Body of pancreas (tissue), 4 donors: Measurements from ENCODE around the gene PRRG4. TPM values are rescaled to one million over a fixed set of nuclear protein-coding genes. Genes with fewer than 3 reads are reported as not detected.
A peak's percentile ranks its signal among the peaks of the same experiment; 100 is the strongest.
"Not testable (repeated sequence)": the region's sequence is repeated elsewhere in the genome, so short reads cannot be mapped to it uniquely, and the experiment has no call there.

ENCODE experiments used
- ATAC-seq: fragments of 150-250 bp; one replicate; pipeline ENCODE4 v1.9.1; 2016
- DNase-seq, 4 donors: peaks; one replicate each; pipeline ENCODE4 v3.0.0-alpha.2; 2019
- H3K27ac ChIP-seq, 4 donors: fragments of 200-600 bp; sonication (generic); 1 replicate in 3 of 4; 2 replicates in 1 of 4; pipeline versions ENCODE4 v1.5.1 to v1.6.1; 2016 to 2019; ENCODE audit warnings: mild to moderate bottlenecking in 1 of 4, mixed read lengths in 1 of 4, moderate library complexity in 1 of 4
- H3K27me3 ChIP-seq, 2 donors: fragments of 200-600 bp; sonication (generic); one replicate each; pipeline ENCODE4 v1.6.0; 2016; ENCODE audit warnings: mild to moderate bottlenecking in 1 of 2
- H3K36me3 ChIP-seq, 2 donors: fragments of 200-600 bp; sonication (generic); replicated peaks in 1 of 2; 2 replicates each; pipeline ENCODE4 v1.5.1; 2016; ENCODE audit warnings: low read depth in 2 of 2; ENCODE audit not compliant: insufficient read depth in 1 of 2
- H3K4me1 ChIP-seq: fragments of 200-600 bp; sonication (generic); one replicate; pipeline ENCODE4 v1.6.0; 2016
- H3K4me3 ChIP-seq, 2 donors: fragments of 200-600 bp; sonication (generic); 1 replicate in 1 of 2; 2 replicates in 1 of 2; pipeline ENCODE4 v1.5.1; 2016 to 2019
- H3K9me3 ChIP-seq, 3 donors: fragments of 200-600 bp; sonication (generic); 1 replicate in 2 of 3; 2 replicates in 1 of 3; pipeline ENCODE4 v1.5.1; 2016
- CTCF ChIP-seq, 7 experiments: fragments of 450-650 bp in 4 of 7; fragments of 200-600 bp in 3 of 7; sonication (generic) in 3 of 7; IDR thresholded peaks; one replicate each; pipeline ENCODE4 v1.5.1; 2016 to 2019; ENCODE audit warnings: antibody characterized with exemption in 7 of 7
- POLR2A ChIP-seq, 3 donors: fragments of 450-650 bp; IDR thresholded peaks; one replicate each; pipeline ENCODE4 v1.6.1; 2016; ENCODE audit warnings: antibody characterized with exemption in 3 of 3, mild to moderate bottlenecking in 2 of 3
- WGBS, 2 donors: methylation state at CpG; one replicate each; pipeline ENCODE4 v1.1.5; 2017; 5-methylcytosine and 5-hydroxymethylcytosine counted together
- intact Hi-C: fragments of 100-400 bp; cut with DNase I; formaldehyde crosslinking; loops from one replicate; pipeline ENCODE4 v1.15.1; 2023
- total RNA-seq, 2 donors: library from RNA; depleted of rRNA; stranded (reverse); fragments of >200 nt; gene quantifications; one replicate each; pipeline ENCODE4 v1.1.0, GENCODE V29; 2016

PRRG4 gene
- total RNA-seq, 2 donors from 2014 or later = 2.3 to 5.7 TPM

GRCh38 chr11:32884770-32885384 lies 55.1 kb downstream of the PRRG4 start:
- no peaks in the 10 kb centered on the region for H3K27me3 ChIP-seq
- no peak overlapping the region for H3K27ac ChIP-seq
- H3K9me3 ChIP-seq = no peaks in the 10 kb centered on the region
- no peak for TF ChIP-seq POLR2A (IDR thresholded peaks at IDR 0.05)
- TF ChIP-seq CTCF (IDR thresholded peaks at IDR 0.05) = peak in 6 of 7 experiments; percentile 24 to 46 (median 32)
- no peaks in the 10 kb centered on the region for H3K4me1 ChIP-seq
- intact Hi-C loops = no loop called here
- no peak overlapping the region for H3K4me3 ChIP-seq
- no peaks in the 10 kb centered on the region for H3K36me3 ChIP-seq
- ATAC-seq (no peak), DNase-seq (no peak)
- WGBS, 2 donors = 37 to 65% methylated on average over 3 of the region's 3 CpGs

GRCh38 chr11:32885556-32885955 lies 55.8 kb downstream of the PRRG4 start:
- no peak for TF ChIP-seq CTCF (IDR thresholded peaks at IDR 0.05)
- no peak for TF ChIP-seq POLR2A (IDR thresholded peaks at IDR 0.05)
- no peaks in the 10 kb centered on the region for H3K36me3 ChIP-seq
- no peak for ATAC-seq
- 83 to 91% methylated on average over 9 of the region's 9 CpGs for WGBS, 2 donors
- H3K4me3 ChIP-seq = no peak overlapping the region
- no peaks in the 10 kb centered on the region for H3K27me3 ChIP-seq
- no peaks in the 10 kb centered on the region for H3K9me3 ChIP-seq
- no peaks in the 10 kb centered on the region for H3K4me1 ChIP-seq
- no peak for DNase-seq
- intact Hi-C loops = no loop called here
- no peak overlapping the region for H3K27ac ChIP-seq

GRCh38 chr11:32886180-32886579 lies 56.5 kb downstream of the PRRG4 start:
- Histone ChIP-seq H3K4me3 (no peak overlapping the region), H3K27ac (no peak overlapping the region), H3K9me3 (no peaks in the 10 kb centered on the region), H3K4me1 (peaks cover 1% of the 10 kb centered on the region), H3K36me3 (no peaks in the 10 kb centered on the region), H3K27me3 (no peaks in the 10 kb centered on the region)
- intact Hi-C loops = no loop called here
- ATAC-seq = no peak
- DNase-seq = no peak
- TF ChIP-seq CTCF (IDR thresholded peaks at IDR 0.05) = no peak
- no peak for TF ChIP-seq POLR2A (IDR thresholded peaks at IDR 0.05)
- 64 to 74% methylated on average over 3 of the region's 3 CpGs for WGBS, 2 donors

- H3K27ac ChIP-seq, H3K27me3 ChIP-seq, H3K36me3 ChIP-seq, H3K4me3 ChIP-seq, H3K4me1 ChIP-seq, H3K9me3 ChIP-seq, ATAC-seq, intact Hi-C loops, DNase-seq: not testable (repeated sequence)
- WGBS, 2 donors = 90 to 99% methylated on average over 16 to 20 of the region's 20 CpGs
Measured at GRCh38 chr11:32887707-32888383, 58.1 kb downstream of the PRRG4 start.

- DNase-seq, intact Hi-C loops, H3K27ac ChIP-seq, H3K27me3 ChIP-seq, ATAC-seq, H3K4me3 ChIP-seq, H3K4me1 ChIP-seq, H3K36me3 ChIP-seq, H3K9me3 ChIP-seq: not testable (repeated sequence)
- 94% methylated on average over 15 to 16 of the region's 17 CpGs for WGBS, 2 donors
Measured at GRCh38 chr11:32888384-32888710, 58.6 kb downstream of the PRRG4 start.

- H3K9me3 ChIP-seq = no peaks in the 10 kb centered on the region
- TF ChIP-seq CTCF (IDR thresholded peaks at IDR 0.05) (no peak), POLR2A (IDR thresholded peaks at IDR 0.05) (no peak)
- no peaks in the 10 kb centered on the region for H3K36me3 ChIP-seq
- DNase-seq = no peak
- no peaks in the 10 kb centered on the region for H3K27me3 ChIP-seq
- no peak overlapping the region for H3K4me3 ChIP-seq
- H3K4me1 ChIP-seq = peaks cover 8% of the 10 kb centered on the region
- no peak for ATAC-seq
- H3K27ac ChIP-seq = no peak overlapping the region
- intact Hi-C loops = no loop called here
Measured at GRCh38 chr11:32888805-32889204, 59.1 kb downstream of the PRRG4 start.
